NCI-H2196 (cell line): ENCODE measurements around the gene SLC15A4.
"Not testable (repeated sequence)": the region's sequence is repeated elsewhere in the genome, so short reads cannot be mapped to it uniquely, and the experiment has no call there.

Experiments
- DNase-seq: peaks from one replicate; lab custom pipeline; 2025; ENCODE audit not compliant: unreplicated experiment; lab: John Stamatoyannopoulos, UW

SLC15A4 gene

GRCh38 chr12:128823916-128824839 is at the start of gene SLC15A4:
TSS of gene SLC15A4 (minus strand) at chr12:128823958. CDS start at chr12:128823943, 15 bp downstream.
- peak; percentile 96 for DNase-seq

- no peak for DNase-seq
Observed at GRCh38 chr12:128872303-128872702, 48.5 kb upstream of the SLC15A4 start.

GRCh38 chr12:128871516-128871892 is 47.7 kb upstream of the SLC15A4 start:
- no peak for DNase-seq

GRCh38 chr12:128867466-128867865 is 43.7 kb upstream of the SLC15A4 start:
- no peak for DNase-seq

- DNase-seq: no peak
Observed at GRCh38 chr12:128864516-128865186, 40.9 kb upstream of the SLC15A4 start.

- DNase-seq: no peak
Observed at GRCh38 chr12:128863957-128864356, 40.2 kb upstream of the SLC15A4 start.

GRCh38 chr12:128861226-128862016 is 37.7 kb upstream of the SLC15A4 start:
- DNase-seq: no peak

- no peak for DNase-seq
Observed at GRCh38 chr12:128859311-128859710, 35.6 kb upstream of the SLC15A4 start.

- no peak for DNase-seq
Observed at GRCh38 chr12:128857133-128857763, 33.5 kb upstream of the SLC15A4 start.

GRCh38 chr12:128856791-128857078 is 33.0 kb upstream of the SLC15A4 start:
- DNase-seq: no peak

- DNase-seq: no peak
Observed at GRCh38 chr12:128856035-128856790, 32.5 kb upstream of the SLC15A4 start.

- no peak for DNase-seq
Observed at GRCh38 chr12:128853600-128854197, 29.9 kb upstream of the SLC15A4 start.

- DNase-seq: peak; percentile 11
Observed at GRCh38 chr12:128852885-128853599, 29.3 kb upstream of the SLC15A4 start, which contains the start of gene GLT1D1. TSS of gene GLT1D1 (plus strand) at chr12:128853478. CDS start at chr12:128853582, 104 bp downstream.

- DNase-seq: no peak
Observed at GRCh38 chr12:128852026-128852698, 28.4 kb upstream of the SLC15A4 start.

GRCh38 chr12:128851429-128851828 is 27.7 kb upstream of the SLC15A4 start:
- DNase-seq: not testable (repeated sequence)

GRCh38 chr12:128850400-128850799 is 26.6 kb upstream of the SLC15A4 start:
- no peak for DNase-seq

GRCh38 chr12:128849806-128850205 is 26.0 kb upstream of the SLC15A4 start:
- DNase-seq: not testable (repeated sequence)

GRCh38 chr12:128848371-128848770 is 24.6 kb upstream of the SLC15A4 start:
- DNase-seq: no peak

- not testable (repeated sequence) for DNase-seq
Observed at GRCh38 chr12:128846671-128847070, 22.9 kb upstream of the SLC15A4 start.
